Measurements from ENCODE around the gene FIGN.

Gene FIGN

DNA sequence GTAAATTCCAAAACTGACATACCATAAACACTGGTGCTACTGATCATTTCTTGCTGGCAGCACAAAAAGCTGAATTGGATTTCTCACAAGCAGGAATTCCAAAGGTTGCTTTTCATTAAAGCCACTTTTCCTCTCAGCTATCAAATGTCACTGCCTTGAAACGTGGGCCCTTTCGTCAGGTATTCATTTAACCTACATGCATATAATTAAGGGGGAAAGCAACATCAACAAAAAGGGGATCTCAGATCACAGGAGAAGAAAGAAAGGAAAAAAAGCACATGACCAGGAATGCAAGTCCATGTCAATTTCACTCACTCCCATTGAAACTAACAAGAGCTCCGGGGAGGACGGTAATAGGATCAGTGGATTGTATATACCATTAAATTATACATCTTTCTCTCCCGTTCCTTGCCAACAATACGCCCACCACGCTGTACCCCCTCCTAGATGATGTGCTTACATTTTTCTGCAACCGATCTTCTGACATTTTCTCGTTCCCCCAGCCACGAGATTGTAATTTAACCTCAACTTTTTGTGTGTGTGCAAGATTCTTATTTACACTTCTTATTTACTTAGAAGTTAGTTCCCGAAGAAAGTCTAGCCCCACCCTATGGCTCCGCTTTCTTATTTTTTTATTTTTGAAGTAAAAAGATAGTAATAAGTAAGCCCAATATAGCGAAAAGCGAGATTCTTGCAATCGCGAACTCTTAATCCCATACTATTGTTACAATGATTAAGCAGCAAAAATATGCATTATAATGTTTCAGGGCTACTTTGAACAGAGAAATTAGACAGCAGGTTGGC, 725 bp downstream of the FIGN start:
- no peak for DNase-seq

DNA sequence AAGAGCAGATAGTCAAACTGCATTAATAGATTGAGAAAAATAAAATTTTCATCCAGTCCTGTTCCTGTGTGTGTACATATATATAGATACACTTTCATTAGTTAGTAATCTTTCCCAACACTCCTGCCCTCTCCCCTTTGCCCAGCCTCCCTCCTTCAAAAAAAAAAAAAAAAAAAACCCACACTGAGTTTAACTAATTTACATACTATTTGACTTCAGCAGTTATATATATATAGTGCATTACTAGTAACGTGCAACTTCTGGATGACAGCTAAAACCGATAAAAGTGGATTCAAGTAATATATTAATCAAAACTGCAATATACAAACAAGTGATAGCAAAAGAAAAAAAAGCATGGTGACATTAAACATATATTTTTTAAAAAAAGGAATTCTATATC, 1.4 kb downstream of the FIGN start:
- no peak for DNase-seq

DNA sequence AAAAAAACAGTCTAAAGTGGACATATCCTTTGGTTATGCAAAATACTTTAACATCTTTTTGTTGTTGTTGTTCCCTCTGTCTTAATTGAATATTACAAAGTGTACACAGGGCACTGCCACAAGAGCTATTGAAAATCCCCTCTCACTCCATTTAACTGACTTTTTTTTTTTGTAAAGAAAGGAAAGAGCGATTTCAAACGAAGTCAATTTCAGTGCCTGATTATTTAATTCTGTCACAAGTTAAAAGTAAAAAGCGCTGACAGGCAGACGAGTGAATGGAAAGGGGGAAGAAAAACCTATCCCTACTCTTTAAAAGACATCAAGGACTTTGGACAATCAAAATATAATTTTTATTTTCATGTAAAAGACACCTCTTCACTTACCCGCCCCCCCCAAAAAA, 1.9 kb downstream of the FIGN start:
- DNase-seq: no peak

DNA sequence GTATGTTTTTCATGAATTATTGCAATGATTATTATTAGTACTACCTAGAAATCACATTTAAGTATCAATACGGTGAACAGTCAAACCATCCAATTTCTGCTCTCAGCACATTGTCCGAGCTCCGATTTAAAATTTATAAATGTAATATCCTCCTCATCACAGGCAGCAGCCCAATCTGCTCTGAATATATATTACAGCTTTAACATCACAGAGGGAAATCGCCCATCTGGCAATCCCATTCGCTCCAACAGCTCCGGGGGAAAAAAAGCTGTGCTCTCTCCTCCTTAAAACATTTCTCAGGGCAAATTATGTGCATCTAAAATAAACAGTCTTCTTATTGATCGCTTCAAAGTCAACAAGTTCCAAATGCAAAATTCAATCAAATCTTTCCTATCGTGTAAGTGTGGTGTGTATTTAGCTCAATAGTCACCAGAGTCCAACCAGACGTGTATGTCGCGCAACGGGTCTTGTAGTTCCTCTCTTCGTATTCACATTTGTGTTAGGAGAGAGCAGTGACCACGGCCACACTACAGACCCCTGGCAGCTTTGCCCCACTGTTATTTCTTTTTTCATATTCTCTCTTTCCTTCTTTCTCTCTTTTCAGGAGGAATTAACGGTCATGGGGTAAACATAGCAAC, 2.4 kb downstream of the FIGN start:
- no peak for DNase-seq

GRCh38 chr2:163732727-163733126, 3.1 kb downstream of the FIGN start:
- DNase-seq: no peak

- no peak for DNase-seq
Measured at GRCh38 chr2:163731735-163732134, 4.1 kb downstream of the FIGN start.

DNA sequence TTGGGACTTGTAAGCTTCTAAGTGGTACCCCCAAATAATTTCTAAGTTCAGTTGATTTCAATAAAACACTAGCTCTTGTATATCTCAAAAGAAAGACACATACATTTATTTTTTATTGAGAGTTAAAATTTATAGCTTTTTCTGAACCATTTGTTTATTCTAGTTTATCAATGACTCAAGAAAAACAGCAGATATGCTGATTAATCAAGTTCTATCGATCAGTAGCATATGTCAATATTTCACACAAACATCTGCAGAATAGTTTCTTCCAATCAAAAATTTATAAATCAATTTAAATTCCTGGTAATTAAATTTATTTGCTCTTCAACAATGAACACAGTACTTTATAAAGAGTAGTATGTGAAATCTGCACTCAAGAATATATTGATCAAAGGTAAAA, 5.3 kb downstream of the FIGN start:
- DNase-seq: no peak

- no peak for DNase-seq
Measured at GRCh38 chr2:163729636-163730273, 6.1 kb downstream of the FIGN start.

GRCh38 chr2:163723881-163724280, 11.9 kb downstream of the FIGN start:
- DNase-seq: no peak

- no peak for DNase-seq
Measured at GRCh38 chr2:163723348-163723747, 12.5 kb downstream of the FIGN start.

- DNase-seq: no peak
Measured at GRCh38 chr2:163719331-163719730, 16.5 kb downstream of the FIGN start.

DNA sequence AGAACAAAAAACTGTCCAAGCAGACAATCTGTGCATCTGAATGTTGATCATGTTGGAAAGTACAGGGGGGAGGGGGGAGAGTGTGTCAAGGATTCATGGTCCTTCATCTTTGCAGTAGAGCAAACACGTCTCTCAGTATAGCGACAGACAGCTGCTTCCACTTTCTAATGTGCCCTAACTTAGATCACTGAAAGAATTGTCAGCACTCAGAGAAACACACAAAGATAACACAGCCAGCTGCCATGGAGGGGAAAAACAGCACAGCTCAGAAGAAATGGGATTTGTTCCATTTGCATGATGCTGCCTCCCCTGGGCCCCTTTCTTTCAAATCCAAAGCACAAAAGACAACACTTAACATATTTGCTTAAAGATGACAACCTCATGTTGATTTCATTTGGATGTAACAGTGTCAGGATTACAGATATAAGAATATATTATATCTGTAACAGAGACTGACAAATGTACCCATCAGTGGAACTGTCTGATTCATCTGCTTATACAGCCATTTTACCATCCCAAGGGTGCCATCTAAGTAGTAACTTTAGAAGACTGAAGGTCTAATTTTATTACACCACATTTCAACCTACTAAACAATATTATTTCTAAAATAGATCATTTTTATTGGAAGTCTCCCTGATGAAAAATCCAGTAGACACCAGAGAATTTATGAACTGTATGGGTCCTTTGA, 17.7 kb downstream of the FIGN start:
- no peak for DNase-seq

- DNase-seq: no peak
Measured at GRCh38 chr2:163717515-163717914, 18.3 kb downstream of the FIGN start.

DNA sequence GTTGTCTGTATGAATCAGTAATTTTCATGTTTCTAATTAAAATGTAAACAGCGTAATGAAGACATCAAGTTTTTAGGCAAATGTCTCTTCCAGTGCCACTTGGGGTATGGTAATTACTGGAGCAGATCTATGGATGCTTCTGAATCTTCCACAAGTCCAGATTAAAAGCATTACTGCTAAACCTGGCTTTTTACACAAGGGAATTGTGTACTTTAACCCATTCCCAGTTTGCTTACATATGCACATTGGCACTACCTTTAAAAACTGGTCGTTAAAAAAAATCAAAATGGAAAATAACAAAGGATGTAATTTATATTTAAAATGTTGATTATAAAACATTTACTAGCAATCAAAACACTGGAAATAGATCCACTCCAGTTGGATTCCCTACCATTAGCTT, 19.7 kb downstream of the FIGN start:
- DNase-seq: no peak

- no peak for DNase-seq
Measured at GRCh38 chr2:163715668-163716067, 20.1 kb downstream of the FIGN start.

DNA sequence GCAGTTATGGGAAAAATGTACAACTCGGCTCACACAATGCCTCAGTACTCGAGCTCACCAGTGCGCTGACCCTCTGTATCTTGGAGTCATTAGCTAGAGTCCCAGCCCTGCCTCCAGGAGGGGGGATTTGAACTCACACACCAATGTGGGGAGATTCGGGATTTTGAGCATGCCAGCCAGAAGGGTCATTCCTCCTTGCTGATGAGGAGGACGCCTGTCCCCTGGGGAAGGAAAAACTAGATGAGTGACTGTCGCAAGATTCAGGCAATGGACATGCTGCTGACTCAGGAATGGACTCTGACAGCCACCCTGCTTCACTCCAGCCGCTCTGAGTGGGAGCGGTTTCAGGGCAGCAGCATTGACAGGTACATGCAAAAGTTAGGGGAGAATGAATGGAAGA, 20.6 kb downstream of the FIGN start:
- DNase-seq: no peak

DNA sequence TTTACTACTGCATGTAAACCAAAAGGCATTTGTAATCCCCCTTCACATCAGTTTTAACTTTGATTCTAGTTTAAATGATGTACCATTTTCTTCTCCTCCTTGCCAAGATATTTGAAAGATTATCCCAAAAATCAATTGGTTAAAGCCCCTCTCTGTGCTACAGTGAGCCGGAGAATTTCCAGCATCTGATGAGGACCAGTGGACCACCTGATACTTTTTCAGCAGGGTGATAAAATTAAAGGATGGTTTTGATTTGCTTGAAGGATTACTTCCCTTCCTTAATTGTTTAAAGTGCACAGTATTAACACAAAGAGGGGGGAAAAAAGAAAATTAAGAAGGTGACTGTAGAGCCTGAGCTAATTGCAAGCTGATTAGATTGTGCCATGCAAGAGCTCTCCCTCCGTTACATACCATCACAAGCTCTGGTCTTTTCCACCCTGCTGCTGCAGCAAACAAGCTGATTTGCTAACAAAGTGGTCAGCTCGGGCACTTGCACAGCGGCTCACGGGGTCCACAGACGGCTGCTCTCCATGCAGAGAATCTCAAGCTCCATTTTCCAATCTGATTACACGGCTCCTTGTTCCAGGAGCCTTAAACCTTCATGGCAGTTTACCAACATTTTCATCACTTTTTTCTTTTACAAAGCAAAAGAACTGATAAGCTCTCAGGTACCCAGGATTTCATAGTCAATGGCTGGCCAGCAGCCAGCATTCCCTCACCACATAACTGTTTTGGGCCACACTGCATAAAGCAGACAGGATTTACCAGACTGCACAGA, 22.1 kb downstream of the FIGN start:
- DNase-seq: no peak

- no peak for DNase-seq
Measured at GRCh38 chr2:163711699-163712098, 24.1 kb downstream of the FIGN start.

GRCh38 chr2:163711258-163711657, 24.6 kb downstream of the FIGN start:
- no peak for DNase-seq

DNA sequence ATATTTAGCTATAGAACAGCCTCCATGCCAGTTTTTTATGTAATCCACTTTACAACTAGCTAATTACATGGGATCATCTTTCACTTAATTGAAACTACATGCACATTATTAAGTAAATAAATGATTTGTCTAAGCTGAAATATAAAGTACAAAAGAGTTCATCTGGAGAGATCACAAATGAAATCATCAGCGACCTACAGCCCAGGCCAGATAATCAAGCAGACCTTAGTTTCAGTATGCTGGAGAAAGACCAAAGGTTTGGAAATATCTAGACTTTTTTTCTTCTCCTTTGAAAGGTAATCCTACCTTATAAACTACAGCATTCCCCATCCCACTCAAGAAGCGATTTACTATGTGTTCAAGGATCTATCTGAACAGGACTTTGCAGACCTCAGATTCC, 26.5 kb downstream of the FIGN start:
- no peak for DNase-seq

DNA sequence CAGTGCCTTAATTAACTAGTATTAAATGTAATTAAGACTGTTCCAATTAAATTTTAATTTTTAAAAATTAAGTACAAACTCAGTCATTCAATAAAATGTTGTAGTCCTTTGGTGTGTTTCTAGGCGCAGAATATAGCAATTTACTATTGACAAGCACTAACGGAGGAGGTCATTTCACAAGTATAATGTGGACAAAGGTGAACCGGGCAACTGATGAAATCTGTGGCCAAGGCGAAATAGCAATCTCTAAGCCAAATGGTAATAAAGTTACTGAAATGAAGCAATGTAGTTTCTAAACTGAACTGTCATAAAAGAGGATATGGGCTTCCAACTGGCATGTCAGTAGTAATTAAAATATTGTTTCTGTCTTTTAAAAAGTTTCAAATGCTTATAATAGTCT, 27.5 kb downstream of the FIGN start:
- no peak for DNase-seq

GRCh38 chr2:163703386-163703785, 32.4 kb downstream of the FIGN start:
- DNase-seq: no peak

All from CD4-positive, alpha-beta T cell treated with Interleukin-17A for 4 hours (primary cell).